Kidney epithelial cell (primary cell): Measurements from ENCODE around the gene KCNJ18. TPM values are rescaled to one million over a fixed set of nuclear protein-coding genes. Genes with fewer than 3 reads are reported as not detected.
"Not testable (repeated sequence)": the region's sequence is repeated elsewhere in the genome, so short reads cannot be mapped to it uniquely, and the experiment has no call there.

Experiments
- DNase-seq: peaks from one replicate; pipeline ENCODE4 v3.0.0-alpha.2; 2010; ENCODE audit warnings: low read depth
- H3K27me3 ChIP-seq: 2 replicates; pipeline ENCODE4 v1.6.0; 2011; ENCODE audit warnings: low read length; ENCODE audit not compliant: control insufficient read depth, insufficient read depth
- H3K36me3 ChIP-seq: 2 replicates; pipeline ENCODE4 v1.5.1; 2011; ENCODE audit warnings: low read length; ENCODE audit not compliant: control insufficient read depth, insufficient read depth
- H3K4me3 ChIP-seq: 2 replicates; pipeline ENCODE4 v1.5.1; 2011; ENCODE audit warnings: low read depth, mild to moderate bottlenecking, control low read depth, low read length
- total RNA-seq: library from RNA; depleted of rRNA; stranded (reverse); fragments of >200 nt; gene quantifications from 2 replicates; pipeline ENCODE4 v1.2.3, GENCODE V29; 2015

KCNJ18 gene
- total RNA-seq, 1 donor from 2014 or later: not detected

GRCh38 chr17:21745385-21746054 lies 53.2 kb downstream of the KCNJ18 start:
- not testable (repeated sequence) for DNase-seq, H3K4me3 ChIP-seq, H3K27me3 ChIP-seq, H3K36me3 ChIP-seq

GRCh38 chr17:21746415-21746814 lies 54.1 kb downstream of the KCNJ18 start:
- not testable (repeated sequence) for DNase-seq, H3K27me3 ChIP-seq, H3K4me3 ChIP-seq, H3K36me3 ChIP-seq

GRCh38 chr17:21747195-21747915 lies 55.0 kb downstream of the KCNJ18 start:
- not testable (repeated sequence) for DNase-seq, H3K27me3 ChIP-seq, H3K4me3 ChIP-seq, H3K36me3 ChIP-seq

- DNase-seq, H3K36me3 ChIP-seq, H3K4me3 ChIP-seq, H3K27me3 ChIP-seq: not testable (repeated sequence)
These were observed 56.4 kb downstream of the KCNJ18 start for GRCh38 chr17:21748686-21749085.

GRCh38 chr17:21749696-21750531 lies 57.6 kb downstream of the KCNJ18 start:
- H3K4me3 ChIP-seq, H3K27me3 ChIP-seq, H3K36me3 ChIP-seq, DNase-seq: not testable (repeated sequence)

- not testable (repeated sequence) for H3K27me3 ChIP-seq, H3K36me3 ChIP-seq, H3K4me3 ChIP-seq, DNase-seq
These were observed 58.8 kb downstream of the KCNJ18 start for GRCh38 chr17:21751111-21751510.
